ENCODE data around the gene C11orf97. TPM values are rescaled to one million over a fixed set of nuclear protein-coding genes. Genes with fewer than 3 reads are reported as not detected.
A peak's percentile ranks its signal among the peaks of the same experiment; 100 is the strongest.

The C11orf97 gene
- total and polyA plus RNA-seq, 2 experiments from 2014 or later = 0.59 TPM; not detected in 1

GRCh38 chr11:94536386-94536785 lies 24.1 kb downstream of the C11orf97 start:
- DNase-seq (ENCODE audit: low spot score) = no peak
- no peak overlapping the region for H2AFZ ChIP-seq
- no peak overlapping the region for H3K4me3 ChIP-seq
- no peaks in the 10 kb centered on the region for H3K9me3 ChIP-seq (ENCODE audit: low read depth)
- H3K79me2 ChIP-seq = no peaks in the 10 kb centered on the region
- no peaks in the 10 kb centered on the region for H3K9me2 ChIP-seq (replicated peaks; ENCODE audit: insufficient read depth)
- H3K36me3 ChIP-seq (replicated peaks; ENCODE audit: insufficient read depth, low read depth) = no peaks in the 10 kb centered on the region
- no peak overlapping the region for H3K27ac ChIP-seq
- TF ChIP-seq EZH2phosphoT487 (IDR thresholded peaks at IDR 0.05; ENCODE audit: low read depth, severe bottlenecking, unreplicated experiment) = no peak
- no peaks in the 10 kb centered on the region for H3K4me1 ChIP-seq (ENCODE audit: insufficient read depth)
- H4K20me1 ChIP-seq (ENCODE audit: insufficient read depth, poor library complexity, severe bottlenecking) = no peaks in the 10 kb centered on the region
- no peaks in the 10 kb centered on the region for H3K27me3 ChIP-seq
- H3K4me2 ChIP-seq = no peak overlapping the region

- WGBS (ENCODE audit: low lambda C conversion rate, missing lambda C conversion rate) = 46% methylated on average over 3 of the region's 3 CpGs
- DNase-seq (ENCODE audit: low spot score) = no peak
- no peaks in the 10 kb centered on the region for H4K20me1 ChIP-seq (ENCODE audit: insufficient read depth, poor library complexity, severe bottlenecking)
- H2AFZ ChIP-seq = no peak overlapping the region
- H3K9me3 ChIP-seq (ENCODE audit: low read depth) = no peaks in the 10 kb centered on the region
- no peak overlapping the region for H3K27ac ChIP-seq
- H3K4me3 ChIP-seq = no peak overlapping the region
- no peaks in the 10 kb centered on the region for H3K36me3 ChIP-seq (replicated peaks; ENCODE audit: insufficient read depth, low read depth)
- no peaks in the 10 kb centered on the region for H3K79me2 ChIP-seq
- no peaks in the 10 kb centered on the region for H3K27me3 ChIP-seq
- no peaks in the 10 kb centered on the region for H3K9me2 ChIP-seq (replicated peaks; ENCODE audit: insufficient read depth)
- no peak overlapping the region for H3K4me2 ChIP-seq
- no peaks in the 10 kb centered on the region for H3K4me1 ChIP-seq (ENCODE audit: insufficient read depth)
- TF ChIP-seq EZH2phosphoT487 (IDR thresholded peaks at IDR 0.05; ENCODE audit: low read depth, severe bottlenecking, unreplicated experiment) (no peak), CTCF (IDR thresholded peaks at IDR 0.05; ENCODE audit: poor library complexity) (no peak), EZH2 (IDR thresholded peaks at IDR 0.05; ENCODE audit: borderline replicate concordance) (no peak)
Measured at GRCh38 chr11:94537031-94537600, 24.9 kb downstream of the C11orf97 start.

- H3K36me3 ChIP-seq (replicated peaks; ENCODE audit: insufficient read depth, low read depth) = no peaks in the 10 kb centered on the region
- H2AFZ ChIP-seq = no peak overlapping the region
- peaks cover 3% of the 10 kb centered on the region for H3K79me2 ChIP-seq
- H3K4me3 ChIP-seq = no peak overlapping the region
- no peak overlapping the region for H3K4me2 ChIP-seq
- no peaks in the 10 kb centered on the region for H3K9me3 ChIP-seq (ENCODE audit: low read depth)
- no peak for TF ChIP-seq EZH2 (IDR thresholded peaks at IDR 0.05; ENCODE audit: borderline replicate concordance)
- no peak for TF ChIP-seq EZH2phosphoT487 (IDR thresholded peaks at IDR 0.05; ENCODE audit: low read depth, severe bottlenecking, unreplicated experiment)
- no peak for TF ChIP-seq CTCF (IDR thresholded peaks at IDR 0.05; ENCODE audit: poor library complexity)
- H3K4me1 ChIP-seq (ENCODE audit: insufficient read depth) = peaks cover 8% of the 10 kb centered on the region
- peak; percentile 54 for DNase-seq (ENCODE audit: low spot score)
- H3K9me2 ChIP-seq (replicated peaks; ENCODE audit: insufficient read depth) = no peaks in the 10 kb centered on the region
- WGBS (ENCODE audit: low lambda C conversion rate, missing lambda C conversion rate) = 61% methylated on average over 1 of the region's 1 CpG
- H3K27me3 ChIP-seq = no peaks in the 10 kb centered on the region
- peak overlapping the region; percentile 85 for H3K27ac ChIP-seq
- no peaks in the 10 kb centered on the region for H4K20me1 ChIP-seq (ENCODE audit: insufficient read depth, poor library complexity, severe bottlenecking)
Measured at GRCh38 chr11:94539420-94539819, 27.2 kb downstream of the C11orf97 start.

- Histone ChIP-seq H3K4me2 (peak within 1 kb of the TSS; percentile 74), H4K20me1 (ENCODE audit: insufficient read depth, poor library complexity, severe bottlenecking) (no peaks in the 10 kb centered on the region), H3K79me2 (peaks cover 44% of the 10 kb centered on the region), H2AFZ (peak within 1 kb of the TSS; percentile 43), H3K27ac (peak within 1 kb of the TSS; percentile 97), H3K9me3 (ENCODE audit: low read depth) (no peaks in the 10 kb centered on the region), H3K36me3 (replicated peaks; ENCODE audit: insufficient read depth, low read depth) (no peaks in the 10 kb centered on the region), H3K4me1 (ENCODE audit: insufficient read depth) (peaks cover 23% of the 10 kb centered on the region), H3K9me2 (replicated peaks; ENCODE audit: insufficient read depth) (no peaks in the 10 kb centered on the region), H3K4me3 (peak within 1 kb of the TSS; percentile 31), H3K27me3 (no peaks in the 10 kb centered on the region)
- DNase-seq (ENCODE audit: low spot score) = peak; percentile 95
- WGBS (ENCODE audit: low lambda C conversion rate, missing lambda C conversion rate) = under 1% methylated on average over 67 of the region's 109 CpGs
- TF ChIP-seq EZH2phosphoT487 (IDR thresholded peaks at IDR 0.05; ENCODE audit: low read depth, severe bottlenecking, unreplicated experiment) (no peak), CTCF (IDR thresholded peaks at IDR 0.05; ENCODE audit: poor library complexity) (peak; percentile 5), EZH2 (IDR thresholded peaks at IDR 0.05; ENCODE audit: borderline replicate concordance) (no peak)
Measured at GRCh38 chr11:94543695-94544645, 31.7 kb downstream of the C11orf97 start, which contains the start of gene FUT4. FUT4 (plus strand) TSS chr11:94543921; CDS start chr11:94544134, 213 bp downstream.
